Measurements from ENCODE around the gene CEP85.

DNA sequence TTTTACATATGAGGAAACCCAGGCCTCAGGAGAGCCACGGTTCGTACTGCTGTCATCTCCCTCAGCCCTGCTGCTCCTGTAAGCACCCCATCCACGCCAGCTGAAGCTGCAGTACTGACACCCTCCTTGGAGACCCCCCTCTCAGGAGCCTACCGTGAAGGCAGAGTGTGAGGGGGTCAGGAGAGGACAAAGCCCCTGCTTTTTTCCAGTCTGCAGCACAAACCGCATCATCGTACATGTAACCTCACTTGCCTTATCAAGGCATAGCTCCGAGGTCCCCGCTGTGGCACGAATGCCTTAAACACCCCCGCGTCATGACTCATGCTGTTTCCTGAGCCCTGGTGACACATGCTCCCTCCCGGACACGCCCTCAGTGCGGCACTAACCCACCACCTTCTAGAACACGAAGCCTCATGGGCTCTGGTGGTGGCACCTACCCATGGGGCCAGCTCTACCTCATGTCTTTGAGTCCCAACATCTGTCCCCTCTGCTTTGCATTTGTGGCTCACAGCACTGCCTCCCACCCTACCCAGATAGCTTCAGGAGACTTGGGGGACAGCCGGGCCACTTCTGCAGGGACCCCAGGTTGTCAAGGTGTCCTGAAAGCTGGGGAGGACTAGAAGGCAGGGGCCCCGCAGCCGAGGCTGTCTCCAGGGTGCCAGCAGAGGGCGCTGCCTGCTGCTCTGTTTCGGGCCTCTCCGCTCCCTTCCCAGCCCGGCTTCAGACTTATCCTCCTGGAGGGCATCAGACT lies 50.8 kb downstream of the CEP85 start:
- TF ChIP-seq, protein P1, sequence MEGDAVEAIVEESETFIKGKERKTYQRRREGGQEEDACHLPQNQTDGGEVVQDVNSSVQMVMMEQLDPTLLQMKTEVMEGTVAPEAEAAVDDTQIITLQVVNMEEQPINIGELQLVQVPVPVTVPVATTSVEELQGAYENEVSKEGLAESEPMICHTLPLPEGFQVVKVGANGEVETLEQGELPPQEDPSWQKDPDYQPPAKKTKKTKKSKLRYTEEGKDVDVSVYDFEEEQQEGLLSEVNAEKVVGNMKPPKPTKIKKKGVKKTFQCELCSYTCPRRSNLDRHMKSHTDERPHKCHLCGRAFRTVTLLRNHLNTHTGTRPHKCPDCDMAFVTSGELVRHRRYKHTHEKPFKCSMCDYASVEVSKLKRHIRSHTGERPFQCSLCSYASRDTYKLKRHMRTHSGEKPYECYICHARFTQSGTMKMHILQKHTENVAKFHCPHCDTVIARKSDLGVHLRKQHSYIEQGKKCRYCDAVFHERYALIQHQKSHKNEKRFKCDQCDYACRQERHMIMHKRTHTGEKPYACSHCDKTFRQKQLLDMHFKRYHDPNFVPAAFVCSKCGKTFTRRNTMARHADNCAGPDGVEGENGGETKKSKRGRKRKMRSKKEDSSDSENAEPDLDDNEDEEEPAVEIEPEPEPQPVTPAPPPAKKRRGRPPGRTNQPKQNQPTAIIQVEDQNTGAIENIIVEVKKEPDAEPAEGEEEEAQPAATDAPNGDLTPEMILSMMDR (IDR thresholded peaks at IDR 0.05 in 8 of 11, conservative IDR thresholded peaks at IDR 0.05 in 3 of 11) = peak; percentile 74 to 90 (median 79)
- TF ChIP-seq POLR2A (IDR thresholded peaks at IDR 0.05) = peak in 1 of 3 donors; percentile 6

All from spleen (tissue), 7 donors.